GM19395 (cell line): ENCODE data around the gene CERS6.
"Not testable (repeated sequence)": the region's sequence is repeated elsewhere in the genome, so short reads cannot be mapped to it uniquely, and the experiment has no call there.

Experiments used
- ATAC-seq: cut with Tn5 transposase; IDR thresholded peaks from one replicate; pipeline ENCODE4 v1.9.1; 2021; ENCODE audit warnings: mild to moderate bottlenecking, moderate library complexity; ENCODE audit not compliant: unreplicated experiment

CERS6 gene

GRCh38 chr2:168662651-168663208, 206.7 kb downstream of the CERS6 start:
- no peak for ATAC-seq

DNA sequence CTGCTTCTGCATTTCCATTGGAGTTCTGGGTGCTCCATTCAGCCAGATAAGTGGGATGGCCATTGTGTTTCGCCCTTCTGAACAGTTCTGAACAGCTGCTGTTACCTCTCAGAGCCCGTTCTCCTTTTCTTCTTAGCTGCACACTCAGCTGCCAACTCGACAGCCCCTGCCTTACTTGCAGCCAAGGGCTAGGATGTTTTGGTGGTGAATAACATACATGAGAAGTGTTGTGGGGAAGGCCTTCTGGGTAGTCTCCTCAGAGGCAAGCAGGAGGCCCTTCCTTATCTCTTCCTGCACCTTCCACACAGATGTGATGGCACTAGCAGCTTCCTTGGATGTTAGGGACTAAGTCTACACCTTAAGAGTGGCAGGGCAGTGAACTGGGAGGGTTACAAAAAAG, 207.9 kb downstream of the CERS6 start:
- no peak for ATAC-seq

GRCh38 chr2:168664715-168665114, 208.6 kb downstream of the CERS6 start:
- not testable (repeated sequence) for ATAC-seq

GRCh38 chr2:168666339-168666738, 210.3 kb downstream of the CERS6 start:
- ATAC-seq, result no peak

DNA sequence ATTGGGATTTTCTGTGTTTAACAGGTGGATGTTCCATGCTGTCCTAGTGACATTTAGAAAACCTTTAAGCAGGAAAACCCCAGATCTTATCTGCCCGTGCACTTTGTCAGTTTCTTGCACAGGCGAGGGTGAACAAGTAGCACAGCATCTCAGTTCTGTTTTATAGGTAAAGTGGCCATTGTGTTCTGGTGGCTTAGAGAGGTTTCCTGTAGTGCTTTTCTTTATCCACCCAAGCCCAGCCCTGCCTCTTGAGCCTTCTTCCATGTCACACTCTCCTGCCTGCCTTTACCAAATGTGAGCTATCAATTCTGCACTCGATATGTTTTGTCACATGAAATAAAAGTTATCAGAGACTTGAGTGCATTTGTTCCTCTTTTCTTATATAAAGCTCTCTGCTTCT, 211.1 kb downstream of the CERS6 start:
- no peak for ATAC-seq

DNA sequence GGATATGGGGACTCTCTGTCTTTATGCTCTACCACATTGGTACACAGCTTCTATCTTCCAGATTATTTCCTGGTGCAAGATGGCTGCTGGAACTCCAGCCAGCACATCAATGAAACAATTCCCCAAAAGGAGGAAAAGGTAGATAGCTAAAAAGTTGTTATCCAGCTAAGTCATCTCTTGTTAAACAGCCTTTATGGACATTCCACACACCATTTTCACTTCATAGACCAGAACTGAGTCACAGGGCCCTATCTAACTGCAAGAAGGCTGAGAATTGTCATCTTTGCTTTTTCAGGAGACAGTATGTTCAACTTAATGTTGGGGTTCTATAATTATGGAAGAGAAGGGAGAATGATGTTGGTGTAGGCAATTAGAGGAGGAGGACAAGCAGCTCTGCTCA, 213.1 kb downstream of the CERS6 start:
- ATAC-seq, result no peak

GRCh38 chr2:168670478-168670877, 214.4 kb downstream of the CERS6 start:
- ATAC-seq, result no peak

- ATAC-seq, result no peak
These were observed 215.9 kb downstream of the CERS6 start for GRCh38 chr2:168671932-168672331.

DNA sequence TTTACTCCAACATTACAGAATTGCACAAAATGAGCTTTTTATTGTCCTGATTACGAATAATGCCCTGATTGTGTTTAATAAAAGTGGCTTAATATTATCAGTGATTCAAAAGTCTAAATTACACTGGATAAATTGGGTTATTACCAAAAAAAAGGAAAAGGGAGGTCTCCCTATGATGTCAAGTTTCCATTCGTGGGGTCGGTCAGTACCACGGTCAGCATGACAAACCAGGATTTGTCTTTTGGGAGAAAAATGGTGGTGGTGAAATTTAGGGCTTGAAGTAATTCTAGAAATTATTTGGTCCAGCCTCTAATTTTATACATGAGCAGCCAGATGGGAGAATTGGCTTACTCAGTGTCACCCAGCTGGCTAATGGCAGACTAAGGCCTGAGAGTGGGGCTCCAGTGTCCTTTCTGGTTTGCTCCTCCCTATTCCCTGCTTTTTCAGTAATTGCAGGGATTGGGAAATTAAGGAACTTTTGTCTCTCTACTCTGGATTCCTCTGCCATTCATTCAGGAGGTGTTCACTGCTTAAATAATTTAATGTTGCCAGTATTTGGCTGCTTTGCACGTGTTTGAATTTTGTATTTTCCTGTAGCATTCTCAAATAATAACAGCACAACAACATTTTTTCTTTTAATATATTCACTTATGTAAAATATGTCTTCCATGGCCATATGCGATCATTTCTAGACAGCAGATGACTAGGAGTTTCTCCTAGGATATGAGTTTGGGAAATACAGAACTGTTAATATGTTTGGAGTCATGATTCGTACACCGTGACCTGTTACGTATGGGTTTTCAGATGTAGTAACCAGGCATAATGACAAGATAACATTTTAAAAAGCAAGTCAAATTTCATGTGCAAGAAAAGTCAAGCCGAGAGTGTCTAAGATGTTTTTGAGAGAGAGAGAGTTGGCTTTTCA, 217.5 kb downstream of the CERS6 start:
- no peak for ATAC-seq

- no peak for ATAC-seq
These were observed 222.2 kb downstream of the CERS6 start for GRCh38 chr2:168678153-168678853.

DNA sequence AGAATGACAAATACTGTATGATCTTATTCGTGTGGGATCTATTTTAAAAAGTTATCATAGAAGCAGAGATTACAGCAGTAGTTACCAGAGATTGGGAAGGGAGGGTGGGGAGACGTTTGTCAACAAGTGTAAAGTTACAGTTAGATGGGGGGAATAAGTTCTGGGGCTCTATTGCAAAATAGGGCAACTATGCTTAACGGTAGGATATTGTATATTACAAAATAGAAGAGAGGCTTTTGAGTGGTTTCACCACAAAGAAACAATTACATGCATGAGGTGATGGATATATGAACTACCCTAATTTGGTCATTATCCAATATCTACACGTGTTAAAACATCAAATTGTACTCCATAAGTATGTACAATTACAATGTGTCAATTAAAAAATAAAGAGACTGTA, 223.0 kb downstream of the CERS6 start:
- ATAC-seq, result no peak

DNA sequence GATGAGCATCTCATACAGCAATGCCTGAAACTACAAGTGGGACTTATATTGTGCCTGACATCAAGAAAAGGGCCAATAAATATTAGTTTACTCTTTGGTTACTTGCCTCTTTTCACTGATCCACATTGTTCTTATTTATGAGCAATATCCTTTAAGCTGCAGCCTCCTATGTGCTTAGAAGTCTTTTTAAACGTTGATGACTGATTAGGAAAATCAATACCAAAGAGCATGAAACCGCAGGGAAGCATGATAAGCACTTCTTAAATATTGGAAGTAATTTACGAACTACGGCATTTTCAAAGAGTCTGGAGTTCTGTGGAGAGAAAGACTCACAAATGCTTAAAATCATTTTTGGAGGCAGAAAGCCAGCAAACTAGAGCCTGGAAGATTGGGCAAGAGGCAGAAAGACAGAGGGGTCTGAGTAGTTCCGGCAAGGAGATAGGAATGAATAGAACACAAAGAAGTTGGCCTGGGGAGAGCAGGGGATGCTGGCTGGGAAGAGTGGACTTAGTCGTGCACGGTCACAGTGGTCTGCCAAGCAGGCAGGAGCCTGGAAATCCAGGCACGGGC, 223.8 kb downstream of the CERS6 start:
- no peak for ATAC-seq

DNA sequence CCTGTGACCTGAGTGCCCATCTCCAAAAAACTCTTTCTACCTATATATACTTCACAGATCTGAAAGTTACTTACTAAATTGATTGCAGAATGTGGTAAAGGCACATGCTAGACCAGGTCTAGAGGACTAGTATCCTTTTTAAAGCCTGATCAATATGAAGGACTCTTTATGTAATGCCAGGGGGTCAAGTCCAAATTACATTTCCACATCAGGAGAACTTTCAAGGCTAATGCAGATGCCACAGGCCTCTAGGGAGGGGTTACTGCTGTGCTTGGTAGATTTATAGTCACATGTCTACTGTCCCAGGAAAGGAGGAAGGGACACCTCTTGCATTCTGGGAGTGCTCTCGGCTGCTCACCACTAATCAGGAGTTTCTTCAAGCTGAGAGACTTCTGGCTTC, 227.9 kb downstream of the CERS6 start:
- no peak for ATAC-seq

DNA sequence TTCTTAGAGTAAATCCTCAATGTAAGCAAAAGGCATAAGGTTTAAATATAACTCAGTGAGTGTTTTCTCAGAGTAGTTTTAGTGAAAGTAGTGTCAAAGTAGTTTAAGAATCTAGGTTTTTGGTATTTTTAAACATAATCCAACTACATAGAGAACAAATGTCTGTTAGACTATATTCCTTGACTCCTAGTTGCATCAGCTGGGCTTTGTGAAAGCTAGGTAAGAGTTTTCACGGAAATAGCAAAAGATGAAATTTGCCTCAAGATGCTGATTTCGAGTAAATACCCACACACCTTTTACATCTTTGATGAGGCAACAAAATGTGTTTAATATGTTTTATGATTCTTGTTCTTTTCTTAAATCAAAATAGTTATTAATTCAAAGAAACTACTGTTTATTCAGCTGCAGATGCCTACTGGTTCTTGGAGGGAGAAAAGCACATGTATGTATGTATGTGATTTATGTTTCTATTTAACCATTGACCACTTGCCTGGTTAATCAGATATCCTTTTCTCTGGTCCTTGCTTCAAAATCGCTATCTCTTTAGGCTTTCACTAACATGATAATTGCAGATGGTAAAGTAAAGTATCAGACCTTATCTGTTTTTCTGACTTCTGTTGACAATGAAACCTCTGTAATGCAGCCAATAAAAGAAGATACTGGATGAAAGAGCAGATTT, 229.0 kb downstream of the CERS6 start:
- no peak for ATAC-seq

DNA sequence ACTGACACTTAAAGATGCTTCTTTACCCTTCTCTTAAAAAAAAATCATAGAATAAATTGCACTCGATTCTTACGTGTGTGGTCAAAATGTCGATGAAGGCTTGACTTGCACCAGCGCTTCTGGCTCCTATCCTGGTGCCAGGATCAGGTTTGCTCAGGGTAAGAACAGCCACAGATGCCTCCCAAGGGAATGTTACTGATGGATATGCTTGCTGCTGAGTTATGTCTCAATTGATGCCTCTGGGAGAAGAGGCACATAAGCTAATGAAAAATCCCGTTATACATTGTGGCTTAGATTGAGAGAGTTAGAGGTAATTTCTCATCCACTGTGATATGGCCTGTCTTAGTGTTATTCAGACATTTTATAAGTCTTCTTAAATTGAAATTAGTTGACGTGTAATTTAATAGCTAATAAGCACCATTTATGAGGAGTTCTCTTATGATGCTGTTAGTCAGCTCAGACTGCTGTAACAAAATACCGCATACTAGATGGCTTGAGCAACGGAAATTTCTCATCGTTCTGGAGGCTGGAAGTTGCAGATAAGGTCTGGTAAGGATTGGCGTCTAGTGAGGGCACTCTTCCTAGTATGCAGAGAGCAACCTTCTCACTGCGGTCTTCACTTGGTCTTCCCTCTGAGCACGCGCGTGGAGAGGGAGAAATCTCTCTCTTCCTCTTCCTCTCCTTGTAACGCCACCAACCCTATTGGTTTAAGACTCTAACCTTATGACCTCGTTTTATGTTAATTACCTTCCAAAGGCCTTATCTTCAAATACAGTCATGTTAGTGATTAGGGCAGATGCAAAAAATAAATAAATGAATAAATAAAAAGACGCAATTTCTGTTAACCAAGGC, 229.8 kb downstream of the CERS6 start:
- no peak for ATAC-seq

GRCh38 chr2:168686452-168687191, 230.6 kb downstream of the CERS6 start:
- ATAC-seq, result no peak

DNA sequence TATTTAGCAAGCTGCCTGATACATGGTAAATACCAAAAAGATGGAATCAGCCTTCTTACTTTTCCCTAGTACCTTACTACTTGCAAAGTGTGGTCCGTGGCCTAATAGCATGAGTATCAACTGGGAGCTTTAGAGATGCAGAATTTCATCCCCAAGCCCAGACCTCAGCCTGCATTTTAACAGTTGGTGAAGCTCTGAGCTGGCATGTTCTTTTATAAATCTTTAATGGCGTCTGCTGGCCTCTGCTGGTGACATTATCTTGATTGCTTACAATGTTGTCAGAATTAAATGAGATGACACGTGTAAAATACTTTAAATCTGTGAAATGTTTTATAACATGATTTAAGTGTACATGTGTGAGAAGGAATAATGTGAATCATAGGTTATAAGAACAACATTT, 231.2 kb downstream of the CERS6 start:
- no peak for ATAC-seq

GRCh38 chr2:168690381-168690885, 234.4 kb downstream of the CERS6 start:
- ATAC-seq, result no peak

GRCh38 chr2:168691221-168691620, 235.1 kb downstream of the CERS6 start:
- no peak for ATAC-seq
